NB4 (cell line): Measurements from ENCODE around the gene C16orf96.

ENCODE experiments used
- CTCF ChIP-seq: IDR thresholded peaks from one replicate; pipeline ENCODE4 v1.5.1; 2012; ENCODE audit warnings: low read depth, low read length
- MAX ChIP-seq: IDR thresholded peaks from 2 replicates; pipeline ENCODE4 v1.6.1; 2011; ENCODE audit warnings: low read depth, low read length
- MYC ChIP-seq: IDR thresholded peaks from 2 replicates; pipeline ENCODE4 v1.6.1; 2011; ENCODE audit warnings: low read depth, low read length
- POLR2A ChIP-seq: IDR thresholded peaks from 2 replicates; pipeline ENCODE4 v1.6.1; 2011; ENCODE audit warnings: mild to moderate bottlenecking; ENCODE audit not compliant: insufficient read length; ENCODE audit errors: extremely low read depth

DNA sequence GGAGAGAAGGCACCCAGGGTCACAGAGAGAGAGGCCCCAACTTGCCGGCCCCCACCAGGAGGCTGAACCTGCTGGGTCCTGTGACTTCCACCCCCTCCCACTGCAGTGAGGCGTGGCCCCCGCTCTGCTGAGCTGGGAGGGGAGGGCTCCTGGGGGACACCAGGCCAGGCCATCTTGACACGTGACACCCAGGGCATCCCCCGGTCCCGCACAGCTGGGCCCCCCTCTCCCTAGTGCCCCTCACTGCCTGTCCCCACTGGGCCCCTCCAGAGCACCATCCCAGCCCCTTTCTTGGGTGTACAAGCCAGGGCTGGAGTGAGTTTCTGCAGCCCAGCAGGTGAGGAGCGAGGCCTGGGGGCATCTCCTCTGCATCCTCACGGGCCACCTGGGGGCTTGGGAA, 46.2 kb downstream of the C16orf96 start:
- TF ChIP-seq MAX (no peak), CTCF (no peak), MYC (no peak), POLR2A (no peak)
